Anterior cingulate cortex (tissue), 58 donors: Measurements from ENCODE around the gene COL25A1.

Source experiments
- DNase-seq, 58 donors: peaks; one replicate each; lab custom pipeline; 2025; lab: John Stamatoyannopoulos, UW

COL25A1 gene

GRCh38 chr4:109294468-109295020, 7.9 kb downstream of the COL25A1 start:
- DNase-seq: no peak

- no peak for DNase-seq
These were observed 8.5 kb downstream of the COL25A1 start for GRCh38 chr4:109294006-109294405.

- DNase-seq: no peak
These were observed 10.7 kb downstream of the COL25A1 start for GRCh38 chr4:109291707-109292238.

GRCh38 chr4:109290918-109291317, 11.5 kb downstream of the COL25A1 start:
- no peak for DNase-seq

GRCh38 chr4:109278594-109279031, 23.8 kb downstream of the COL25A1 start:
- no peak for DNase-seq

GRCh38 chr4:109276482-109277095, 25.9 kb downstream of the COL25A1 start:
- DNase-seq: no peak

GRCh38 chr4:109275066-109275745, 27.3 kb downstream of the COL25A1 start:
- DNase-seq: no peak

GRCh38 chr4:109266891-109267290, 35.6 kb downstream of the COL25A1 start:
- DNase-seq: no peak

- DNase-seq: no peak
These were observed 36.2 kb downstream of the COL25A1 start for GRCh38 chr4:109266236-109266635.

GRCh38 chr4:109263721-109264120, 38.7 kb downstream of the COL25A1 start:
- no peak for DNase-seq

GRCh38 chr4:109256818-109257217, 45.6 kb downstream of the COL25A1 start:
- no peak for DNase-seq

GRCh38 chr4:109254845-109255244, 47.6 kb downstream of the COL25A1 start:
- no peak for DNase-seq

GRCh38 chr4:109251396-109251795, 51.1 kb downstream of the COL25A1 start:
- DNase-seq: no peak

- DNase-seq: no peak
These were observed 54.0 kb downstream of the COL25A1 start for GRCh38 chr4:109248322-109248900.

- DNase-seq: no peak
These were observed 58.6 kb downstream of the COL25A1 start for GRCh38 chr4:109243871-109244270.

GRCh38 chr4:109238746-109239145, 63.7 kb downstream of the COL25A1 start:
- no peak for DNase-seq

GRCh38 chr4:109235683-109236082, 66.8 kb downstream of the COL25A1 start:
- DNase-seq: no peak

GRCh38 chr4:109234596-109234995, 67.9 kb downstream of the COL25A1 start:
- DNase-seq: no peak

GRCh38 chr4:109233570-109233969, 68.9 kb downstream of the COL25A1 start:
- DNase-seq: no peak

- DNase-seq: no peak
These were observed 69.8 kb downstream of the COL25A1 start for GRCh38 chr4:109232681-109233080.

GRCh38 chr4:109231331-109231730, 71.1 kb downstream of the COL25A1 start:
- no peak for DNase-seq
